GM06990 (cell line): ENCODE results near the gene DYNC1I2.
"Not testable (repeated sequence)": the region's sequence is repeated elsewhere in the genome, so short reads cannot be mapped to it uniquely, and the experiment has no call there.

ENCODE experiments used
- DNase-seq: peaks from one replicate; pipeline ENCODE4 v3.0.0-alpha.2; 2011; ENCODE audit not compliant: insufficient read length; ENCODE audit errors: extremely low read depth
- H3K27me3 ChIP-seq: replicated peaks from 2 replicates; pipeline ENCODE4 v1.6.0; 2011; ENCODE audit warnings: low read length; ENCODE audit not compliant: control insufficient read depth, insufficient read depth
- H3K36me3 ChIP-seq: 2 replicates; pipeline ENCODE4 v1.5.1; 2011; ENCODE audit warnings: low read length; ENCODE audit not compliant: control insufficient read depth, insufficient read depth
- H3K4me3 ChIP-seq: replicated peaks from 2 replicates; pipeline ENCODE4 v1.5.1; 2011; ENCODE audit warnings: low read depth, mild to moderate bottlenecking, control low read depth, low read length
- TF ChIP-seq, protein P1 (sequence below): IDR thresholded peaks from 2 replicates; pipeline ENCODE4 v1.5.1; 2011; ENCODE audit warnings: low read length, control low read depth, mild to moderate bottlenecking, inconsistent platforms; ENCODE audit not compliant: insufficient read depth, poor library complexity, severe bottlenecking

DYNC1I2 gene

DNA sequence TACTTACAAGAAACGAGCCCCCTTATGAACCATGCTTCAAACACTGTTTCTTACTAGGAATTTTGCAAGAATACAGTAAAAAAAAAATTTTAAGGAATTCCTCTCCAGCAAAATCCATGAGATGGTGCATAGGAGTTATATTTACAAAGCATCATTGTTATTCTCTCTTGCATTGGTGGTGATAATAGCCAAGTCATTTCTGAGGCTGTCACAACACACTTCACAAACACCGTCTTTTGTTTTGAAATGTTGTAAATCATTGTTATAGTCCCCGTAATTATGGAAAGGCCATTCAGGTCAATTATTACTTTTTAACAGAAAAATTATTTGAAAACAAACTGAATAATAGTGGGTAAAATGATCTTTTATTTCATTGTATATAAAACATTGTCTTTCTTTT lies 60.1 kb downstream of the DYNC1I2 start:
- TF ChIP-seq, protein P1, sequence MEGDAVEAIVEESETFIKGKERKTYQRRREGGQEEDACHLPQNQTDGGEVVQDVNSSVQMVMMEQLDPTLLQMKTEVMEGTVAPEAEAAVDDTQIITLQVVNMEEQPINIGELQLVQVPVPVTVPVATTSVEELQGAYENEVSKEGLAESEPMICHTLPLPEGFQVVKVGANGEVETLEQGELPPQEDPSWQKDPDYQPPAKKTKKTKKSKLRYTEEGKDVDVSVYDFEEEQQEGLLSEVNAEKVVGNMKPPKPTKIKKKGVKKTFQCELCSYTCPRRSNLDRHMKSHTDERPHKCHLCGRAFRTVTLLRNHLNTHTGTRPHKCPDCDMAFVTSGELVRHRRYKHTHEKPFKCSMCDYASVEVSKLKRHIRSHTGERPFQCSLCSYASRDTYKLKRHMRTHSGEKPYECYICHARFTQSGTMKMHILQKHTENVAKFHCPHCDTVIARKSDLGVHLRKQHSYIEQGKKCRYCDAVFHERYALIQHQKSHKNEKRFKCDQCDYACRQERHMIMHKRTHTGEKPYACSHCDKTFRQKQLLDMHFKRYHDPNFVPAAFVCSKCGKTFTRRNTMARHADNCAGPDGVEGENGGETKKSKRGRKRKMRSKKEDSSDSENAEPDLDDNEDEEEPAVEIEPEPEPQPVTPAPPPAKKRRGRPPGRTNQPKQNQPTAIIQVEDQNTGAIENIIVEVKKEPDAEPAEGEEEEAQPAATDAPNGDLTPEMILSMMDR, result no peak
- no peaks in the 10 kb centered on the region for H3K27me3 ChIP-seq
- no peak overlapping the region for H3K4me3 ChIP-seq
- no peak for DNase-seq
- peaks cover 8% of the 10 kb centered on the region for H3K36me3 ChIP-seq

DNA sequence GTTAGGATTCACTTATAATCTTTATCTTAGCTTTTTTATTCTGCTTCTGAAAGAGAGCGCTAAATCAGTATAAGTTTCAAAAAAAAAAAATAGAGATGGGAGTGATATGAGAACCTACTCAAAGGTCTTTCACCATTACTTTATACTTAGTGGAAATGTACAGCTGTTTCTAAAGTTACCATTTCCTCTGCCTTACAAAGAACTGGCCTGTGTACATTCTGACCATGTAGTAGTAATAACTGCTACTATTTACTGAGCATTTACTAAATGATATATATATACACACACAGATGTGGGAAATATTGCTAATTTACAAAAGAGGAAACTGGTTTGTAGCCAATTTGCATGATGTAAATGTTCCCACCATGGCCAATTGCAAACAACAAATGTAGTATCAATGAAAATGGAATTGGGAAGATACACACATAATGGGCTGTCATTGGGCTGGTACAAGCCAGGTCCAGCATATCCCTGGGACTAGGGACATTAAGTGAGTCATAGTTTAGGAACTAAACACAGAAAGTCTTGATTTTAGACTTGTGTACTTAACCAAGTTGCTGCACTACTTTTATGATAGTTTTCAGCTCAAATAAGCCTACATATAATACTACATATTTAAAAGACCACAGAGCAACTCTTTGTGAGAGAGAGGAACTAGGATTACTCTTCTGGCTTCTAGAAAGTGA lies 67.1 kb downstream of the DYNC1I2 start:
- Histone ChIP-seq H3K27me3 (no peaks in the 10 kb centered on the region), H3K4me3 (no peak overlapping the region), H3K36me3 (peaks cover 4% of the 10 kb centered on the region)
- DNase-seq, result no peak
- TF ChIP-seq, protein P1, result no peak

DNA sequence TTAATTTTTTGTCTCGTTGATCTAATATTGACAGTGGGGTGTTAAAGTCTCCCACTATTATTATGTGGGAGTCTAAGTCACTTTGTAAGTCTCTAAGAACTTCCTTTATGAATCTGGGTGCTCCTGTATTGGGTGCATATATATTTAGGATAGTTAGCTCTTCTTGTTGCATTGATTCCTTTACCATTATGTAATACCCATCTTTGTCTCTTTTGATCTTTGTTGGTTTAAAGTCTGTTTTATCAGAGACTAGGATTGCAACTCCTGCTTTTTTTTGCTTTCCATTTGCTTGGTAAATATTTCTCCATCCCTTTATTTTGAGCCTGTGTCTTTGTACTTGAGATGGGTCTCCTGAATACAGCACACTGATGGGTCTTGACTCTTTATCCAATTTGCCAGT lies 71.5 kb downstream of the DYNC1I2 start:
- H3K27me3 ChIP-seq, H3K36me3 ChIP-seq: not testable (repeated sequence)

DNA sequence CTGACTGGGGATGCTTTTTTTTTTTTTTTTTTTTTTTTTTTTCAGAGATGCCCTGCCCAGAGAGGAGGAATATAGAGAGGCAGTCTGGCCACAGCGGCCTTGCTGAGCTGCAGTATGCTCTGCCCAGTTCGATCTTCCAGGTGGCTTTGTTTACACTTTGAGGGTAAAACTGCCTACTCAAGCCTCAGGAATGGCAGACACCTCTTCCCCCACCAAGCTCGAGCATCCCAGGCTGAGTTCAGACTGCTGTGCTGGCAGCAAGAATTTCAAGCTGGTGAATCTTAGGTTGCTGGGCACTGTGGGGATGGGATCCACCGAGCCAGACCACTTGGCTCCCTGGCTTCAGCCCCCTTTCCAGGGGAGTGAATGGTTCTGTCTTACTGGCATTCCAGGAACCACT lies 73.9 kb downstream of the DYNC1I2 start:
- not testable (repeated sequence) for H3K27me3 ChIP-seq, DNase-seq, H3K36me3 ChIP-seq, H3K4me3 ChIP-seq

More for the DNA sequence above, 71.5 kb downstream of the DYNC1I2 start:
- DNase-seq, H3K4me3 ChIP-seq: not testable (repeated sequence)

DNA sequence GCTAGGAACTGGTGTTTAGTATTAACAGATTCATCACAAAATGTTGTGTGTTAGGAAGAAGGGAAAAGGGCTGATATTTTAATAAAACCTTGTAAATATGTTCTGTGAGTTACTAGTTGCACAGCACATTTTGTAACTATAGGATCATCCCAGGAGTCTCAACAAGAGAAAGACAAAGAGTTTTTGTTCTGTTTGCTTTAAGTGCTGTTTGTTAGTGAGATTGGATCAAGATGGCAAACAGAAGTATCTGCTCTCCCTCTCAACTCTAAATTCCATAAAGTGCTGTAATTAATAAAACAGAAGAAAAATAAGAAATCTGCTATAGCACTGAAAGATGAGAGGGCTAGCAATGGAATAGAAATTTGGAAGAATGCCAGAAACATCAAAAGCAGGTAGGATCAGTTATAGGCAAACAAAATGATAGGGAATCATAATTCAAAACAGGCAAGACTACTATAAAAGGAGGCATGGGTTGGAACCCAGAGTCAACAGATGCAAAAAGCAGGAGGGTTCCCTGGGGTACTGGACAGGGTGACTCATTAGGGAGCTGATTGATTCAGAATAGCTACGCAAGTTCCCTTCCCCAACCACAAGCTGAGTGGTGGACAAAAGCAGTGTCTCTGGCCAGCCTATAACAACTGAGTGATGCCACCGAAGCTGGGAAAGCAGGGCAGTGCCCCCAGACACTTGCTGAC lies 75.8 kb downstream of the DYNC1I2 start:
- Histone ChIP-seq H3K4me3 (no peak overlapping the region), H3K27me3 (no peaks in the 10 kb centered on the region), H3K36me3 (peaks cover 1% of the 10 kb centered on the region)
- no peak for DNase-seq
- TF ChIP-seq, protein P1, result no peak

DNA sequence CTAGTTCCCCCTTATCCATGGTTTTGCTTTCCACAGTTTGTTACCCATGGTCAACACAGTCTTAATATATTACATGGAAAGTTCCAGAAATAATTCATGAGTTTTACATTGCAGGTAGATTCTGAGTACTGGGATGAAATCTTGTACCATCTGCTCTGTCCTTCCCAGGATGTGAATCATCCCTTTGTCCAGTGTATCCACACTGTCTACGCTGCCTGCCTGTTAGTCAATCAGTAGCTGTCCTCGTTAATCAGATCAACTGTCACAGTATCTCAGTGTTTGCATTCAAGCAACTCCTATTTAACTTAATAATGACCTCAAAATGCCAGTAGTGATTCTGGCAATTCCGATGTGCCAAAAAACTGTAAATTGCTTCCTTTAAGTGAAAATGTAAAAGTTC lies 76.3 kb downstream of the DYNC1I2 start:
- TF ChIP-seq, protein P1, result no peak
- DNase-seq, result no peak
- H3K27me3 ChIP-seq, result no peaks in the 10 kb centered on the region
- H3K4me3 ChIP-seq, result no peak overlapping the region
- H3K36me3 ChIP-seq, result peaks cover 1% of the 10 kb centered on the region
